Epithelial cell of esophagus (primary cell): ENCODE results near the gene MS4A7.

Experiments
- DNase-seq: peaks from one replicate; pipeline ENCODE4 v3.0.0; 2010; ENCODE audit warnings: low read depth
- H3K4me3 ChIP-seq: 2 replicates; pipeline ENCODE4 v1.5.1; 2011; ENCODE audit warnings: mild to moderate bottlenecking, low read length, control low read depth
- CTCF ChIP-seq: IDR thresholded peaks from 2 replicates; pipeline ENCODE4 v1.5.1; 2011; ENCODE audit warnings: low read depth, mild to moderate bottlenecking, low read length, control low read depth, inconsistent platforms; ENCODE audit not compliant: insufficient read depth; ENCODE audit errors: missing control alignments

The MS4A7 gene

DNA sequence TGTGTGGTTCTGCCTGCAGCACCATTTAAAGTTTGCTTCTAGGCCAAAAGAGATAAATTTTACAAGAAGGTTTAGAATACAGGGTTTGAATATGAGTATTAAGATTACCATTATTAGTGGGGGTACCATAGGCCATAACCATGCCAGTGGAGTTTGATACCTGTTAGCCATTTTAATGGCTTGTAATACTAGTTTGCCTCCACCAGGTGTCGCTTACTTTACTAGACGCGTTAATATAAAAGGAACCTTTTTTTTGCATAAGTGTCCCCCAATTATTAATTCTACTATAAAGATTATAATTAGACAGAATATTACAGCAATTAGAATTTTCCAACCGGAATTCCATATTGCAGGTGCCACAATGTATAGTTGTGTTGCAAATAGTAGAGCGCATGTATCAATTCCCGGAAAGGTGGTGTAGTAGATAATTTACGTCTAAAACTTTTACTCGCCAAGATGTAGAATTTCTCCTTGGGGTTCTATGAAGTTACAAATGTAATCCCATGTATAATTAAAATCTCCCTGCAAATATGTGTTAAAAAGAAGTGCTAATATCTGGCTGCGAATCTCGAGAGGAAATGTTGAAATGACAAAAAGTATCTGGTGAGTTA lies 35.1 kb upstream of the MS4A7 start:
- peak; percentile 24 for DNase-seq
- TF ChIP-seq CTCF, result peak; percentile 33
- no peak overlapping the region for H3K4me3 ChIP-seq

DNA sequence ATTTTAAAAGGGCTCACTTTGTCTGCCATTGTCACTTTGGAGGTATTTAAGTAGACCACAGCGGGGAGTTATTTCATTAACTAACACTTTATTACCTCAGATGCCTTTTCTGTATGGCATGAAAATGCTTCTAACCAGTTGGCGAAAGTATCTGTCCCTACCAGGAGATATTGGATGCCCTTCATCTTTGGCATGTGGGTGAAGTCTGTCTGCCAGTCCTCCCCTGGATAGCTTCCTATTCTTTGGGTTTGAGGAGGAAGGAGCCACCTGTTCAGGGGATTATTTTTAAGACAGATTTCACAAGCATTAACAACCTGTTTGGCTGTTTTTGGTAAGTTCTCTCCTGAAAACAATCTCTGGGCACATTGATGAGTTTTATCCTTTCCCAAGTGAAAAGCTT lies 34.2 kb upstream of the MS4A7 start:
- H3K4me3 ChIP-seq, result no peak overlapping the region
- no peak for TF ChIP-seq CTCF
- no peak for DNase-seq

- no peak overlapping the region for H3K4me3 ChIP-seq
- peak; percentile 15 for DNase-seq
- TF ChIP-seq CTCF, result no peak
Observed at GRCh38 chr11:60345489-60345888, 32.8 kb upstream of the MS4A7 start.

DNA sequence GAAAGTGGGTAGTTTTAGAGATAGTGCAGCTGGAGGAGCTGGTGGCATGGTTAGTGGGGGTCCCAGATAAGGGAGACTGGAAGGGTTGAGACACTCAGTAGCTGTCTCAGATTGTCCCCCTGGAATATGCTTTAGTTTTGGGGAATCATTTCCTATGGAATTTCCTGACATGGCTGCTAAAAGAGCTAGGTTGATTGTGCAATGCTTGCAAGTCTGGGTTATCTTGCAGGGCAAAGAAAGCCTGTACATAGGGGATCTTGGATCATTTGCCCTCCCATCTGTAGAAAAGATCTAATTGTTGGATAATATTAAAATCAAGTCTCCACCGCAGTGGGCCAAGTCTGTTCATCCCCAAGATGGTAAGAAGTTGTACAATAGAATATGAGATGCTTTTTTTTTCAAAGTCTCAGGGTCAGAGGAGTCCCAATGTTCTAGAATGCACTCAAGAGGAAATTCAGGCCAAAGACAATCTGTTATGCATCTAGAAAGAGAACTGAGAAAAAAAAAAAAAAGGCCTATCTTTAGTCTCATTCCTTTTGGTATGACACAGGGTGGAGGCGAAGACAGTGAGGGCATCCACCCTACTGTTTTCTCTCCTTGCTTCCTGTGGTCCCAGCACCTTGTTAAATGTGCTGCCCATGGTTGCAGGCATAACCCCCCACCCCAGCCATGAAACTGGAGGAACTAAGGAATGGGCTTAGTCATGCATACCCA lies 31.1 kb upstream of the MS4A7 start:
- DNase-seq, result no peak
- no peak overlapping the region for H3K4me3 ChIP-seq
- no peak for TF ChIP-seq CTCF

- DNase-seq, result no peak
- TF ChIP-seq CTCF, result no peak
- H3K4me3 ChIP-seq, result no peak overlapping the region
Observed at GRCh38 chr11:60348116-60348515, 30.2 kb upstream of the MS4A7 start.

DNA sequence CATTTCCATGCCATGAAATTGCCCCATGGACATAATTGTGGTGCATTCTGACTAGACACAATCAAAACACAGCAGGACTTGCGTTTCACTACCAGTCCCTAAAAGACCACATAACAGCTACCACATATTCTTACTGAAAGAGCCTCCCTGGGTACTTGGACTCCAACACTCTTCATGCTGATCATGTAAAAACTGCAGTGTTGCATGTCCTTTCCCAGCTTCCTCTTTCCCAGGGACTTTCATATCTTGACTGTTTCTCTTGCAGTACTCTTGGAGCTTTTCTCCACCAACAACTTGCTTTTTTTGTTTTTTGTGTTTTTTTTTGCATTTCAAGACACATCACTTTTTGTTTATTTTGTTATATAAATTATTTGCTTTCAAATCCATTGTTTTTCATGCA lies 28.3 kb upstream of the MS4A7 start:
- H3K4me3 ChIP-seq, result no peak overlapping the region
- DNase-seq, result no peak
- TF ChIP-seq CTCF, result no peak

DNA sequence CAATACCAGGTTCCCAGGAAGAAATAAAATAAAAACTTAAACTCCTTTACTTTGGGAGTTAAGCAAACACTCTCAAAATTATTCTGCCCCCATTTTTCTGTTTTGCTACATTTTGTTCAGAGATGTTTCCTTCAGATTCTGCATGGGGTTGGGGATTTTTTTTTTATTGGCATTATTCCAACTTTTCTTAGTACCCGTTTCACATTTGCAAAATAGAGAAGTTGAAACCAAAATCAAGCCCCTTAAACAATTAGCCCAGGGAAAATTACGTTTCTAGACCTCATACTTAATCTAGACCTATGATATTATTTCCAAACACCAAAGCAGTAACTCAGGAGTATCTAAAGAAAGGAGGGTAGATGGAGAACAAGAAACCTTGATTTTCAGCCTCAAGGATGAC lies 20.6 kb upstream of the MS4A7 start:
- no peak overlapping the region for H3K4me3 ChIP-seq
- no peak for DNase-seq
- no peak for TF ChIP-seq CTCF
